Ascending aorta (tissue), 2 donors: ENCODE data around the gene MAPK8IP3. TPM values are rescaled to one million over a fixed set of nuclear protein-coding genes. Genes with fewer than 3 reads are reported as not detected.
A peak's percentile ranks its signal among the peaks of the same experiment; 100 is the strongest.

Experiments used
- DNase-seq, 2 donors: peaks; one replicate each; pipeline ENCODE4 v3.0.0-alpha.2; 2019; ENCODE audit warnings: low spot score in 2 of 2
- H3K27ac ChIP-seq, 2 donors: fragments of 200-600 bp; sonication (generic); one replicate each; pipeline ENCODE4 v1.5.1; 2016 to 2017; ENCODE audit warnings: mild to moderate bottlenecking in 1 of 2
- H3K27me3 ChIP-seq: fragments of 200-600 bp; sonication (generic); one replicate; pipeline ENCODE4 v1.5.1; 2017
- H3K36me3 ChIP-seq, 2 donors: fragments of 200-600 bp; sonication (generic); one replicate each; pipeline ENCODE4 v1.5.1; 2016
- H3K4me1 ChIP-seq, 2 donors: fragments of 200-600 bp; sonication (generic); one replicate each; pipeline ENCODE4 v1.5.1; 2016 to 2017; ENCODE audit warnings: mild to moderate bottlenecking in 1 of 2
- H3K4me3 ChIP-seq, 2 donors: fragments of 200-600 bp; sonication (generic); one replicate each; pipeline ENCODE4 v1.5.1; 2016 to 2017; ENCODE audit warnings: mild to moderate bottlenecking in 1 of 2
- H3K9me3 ChIP-seq, 2 donors: fragments of 200-600 bp; sonication (generic); one replicate each; pipeline ENCODE4 v1.5.1; 2016
- CTCF ChIP-seq, 3 experiments: fragments of 200-600 bp in 2 of 3; fragments of 450-650 bp in 1 of 3; sonication (generic) in 2 of 3; IDR thresholded peaks; one replicate each; pipeline ENCODE4 v1.5.1; 2016 to 2019; ENCODE audit warnings: antibody characterized with exemption in 3 of 3, mild to moderate bottlenecking in 1 of 3, moderate library complexity in 1 of 3
- intact Hi-C: fragments of 100-400 bp; cut with DNase I; formaldehyde crosslinking; loops from one replicate; pipeline ENCODE4 v1.15.1; 2023
- total RNA-seq: library from RNA; depleted of rRNA; stranded (reverse); fragments of >200 nt; gene quantifications from one replicate; pipeline ENCODE4 v1.1.0, GENCODE V29; 2016

The MAPK8IP3 gene
- total RNA-seq, 1 donor from 2014 or later: 57.4 TPM

GRCh38 chr16:1708083-1708767, 2.2 kb downstream of the MAPK8IP3 start:
- Histone ChIP-seq H3K27ac (no peak overlapping the region), H3K9me3 (no peaks in the 10 kb centered on the region), H3K4me1 (peaks cover 0 to 22% of the 10 kb centered on the region in 2 donors), H3K4me3 (peak overlapping the region; percentile 70 to 89), H3K36me3 (no peaks in the 10 kb centered on the region), H3K27me3 (no peaks in the 10 kb centered on the region)
- no peak for DNase-seq
- intact Hi-C loops: loop anchor here (5.0 kb wide), 1 partner anchor 286 kb away; the partner anchor contains the start of gene UQCC4
- no peak for TF ChIP-seq CTCF (IDR thresholded peaks at IDR 0.05)

- Histone ChIP-seq H3K27me3 (no peaks in the 10 kb centered on the region), H3K36me3 (no peaks in the 10 kb centered on the region), H3K9me3 (no peaks in the 10 kb centered on the region), H3K4me3 (peak overlapping the region in 1 of 2 donors; percentile 89), H3K27ac (no peak overlapping the region), H3K4me1 (peaks cover 0 to 22% of the 10 kb centered on the region in 2 donors)
- DNase-seq: no peak
- TF ChIP-seq CTCF (IDR thresholded peaks at IDR 0.05): no peak
- intact Hi-C loops: loop anchor here (5.0 kb wide), 1 partner anchor 286 kb away; the partner anchor contains the start of gene UQCC4
These were observed 2.8 kb downstream of the MAPK8IP3 start for GRCh38 chr16:1708768-1709180.

- intact Hi-C loops: loop anchor here (5.0 kb wide), 1 partner anchor 287 kb away; the partner anchor contains the start of gene UQCC4
- H3K27ac ChIP-seq: no peak overlapping the region
- no peak for DNase-seq
These were observed 3.4 kb downstream of the MAPK8IP3 start for GRCh38 chr16:1709356-1709755.

GRCh38 chr16:1710811-1711507, 5.0 kb downstream of the MAPK8IP3 start:
- no peak for TF ChIP-seq CTCF (IDR thresholded peaks at IDR 0.05)
- peaks cover 0 to 18% of the 10 kb centered on the region in 2 donors for H3K4me1 ChIP-seq

More at GRCh38 chr16:1709356-1709755, 3.4 kb downstream of the MAPK8IP3 start:
- Histone ChIP-seq H3K27me3 (no peaks in the 10 kb centered on the region), H3K36me3 (no peaks in the 10 kb centered on the region), H3K9me3 (no peaks in the 10 kb centered on the region), H3K4me3 (no peak overlapping the region), H3K4me1 (peaks cover 0 to 22% of the 10 kb centered on the region in 2 donors)
- TF ChIP-seq CTCF (IDR thresholded peaks at IDR 0.05): no peak

GRCh38 chr16:1712791-1713261, 6.8 kb downstream of the MAPK8IP3 start:
- peaks cover 0 to 8% of the 10 kb centered on the region in 2 donors for H3K4me1 ChIP-seq
- H3K9me3 ChIP-seq: no peaks in the 10 kb centered on the region
- H3K36me3 ChIP-seq: no peaks in the 10 kb centered on the region
- no peak overlapping the region for H3K4me3 ChIP-seq
- no peak overlapping the region for H3K27ac ChIP-seq
- DNase-seq: no peak
- TF ChIP-seq CTCF (IDR thresholded peaks at IDR 0.05): no peak
- intact Hi-C loops: no loop called here
- no peaks in the 10 kb centered on the region for H3K27me3 ChIP-seq

More at GRCh38 chr16:1710811-1711507, 5.0 kb downstream of the MAPK8IP3 start:
- Histone ChIP-seq H3K4me3 (no peak overlapping the region), H3K27me3 (no peaks in the 10 kb centered on the region), H3K9me3 (no peaks in the 10 kb centered on the region), H3K36me3 (no peaks in the 10 kb centered on the region), H3K27ac (no peak overlapping the region)
- intact Hi-C loops: no loop called here
- DNase-seq: no peak
